Activated T-helper 9 cell treated with anti-CD3 and anti-CD28 coated beads, Interleukin-2, amount 50 U/mL, for 16 hours (primary cell): ENCODE data around the gene MAP2K6.

ENCODE experiments used
- DNase-seq: peaks from one replicate; pipeline ENCODE4 v3.0.0-alpha.2; 2020; ENCODE audit warnings: low read depth

MAP2K6 gene

GRCh38 chr17:69578385-69578936, 164.0 kb downstream of the MAP2K6 start:
- no peak for DNase-seq

GRCh38 chr17:69579961-69580677, 165.6 kb downstream of the MAP2K6 start:
- DNase-seq = no peak

- no peak for DNase-seq
Observed at GRCh38 chr17:69581061-69581961, 166.8 kb downstream of the MAP2K6 start.

- DNase-seq = no peak
Observed at GRCh38 chr17:69588316-69588715, 173.8 kb downstream of the MAP2K6 start.

- no peak for DNase-seq
Observed at GRCh38 chr17:69588827-69589239, 174.3 kb downstream of the MAP2K6 start.

GRCh38 chr17:69590671-69591070, 176.2 kb downstream of the MAP2K6 start:
- DNase-seq = no peak

GRCh38 chr17:69592692-69593350, 178.3 kb downstream of the MAP2K6 start:
- no peak for DNase-seq

GRCh38 chr17:69593351-69593715, 178.8 kb downstream of the MAP2K6 start:
- no peak for DNase-seq

GRCh38 chr17:69593716-69594115, 179.2 kb downstream of the MAP2K6 start:
- DNase-seq = no peak

- DNase-seq = no peak
Observed at GRCh38 chr17:69594641-69595040, 180.1 kb downstream of the MAP2K6 start.

- DNase-seq = no peak
Observed at GRCh38 chr17:69596141-69596540, 181.6 kb downstream of the MAP2K6 start.

GRCh38 chr17:69597898-69598692, 183.6 kb downstream of the MAP2K6 start:
- DNase-seq = no peak

GRCh38 chr17:69602972-69603371, 188.5 kb downstream of the MAP2K6 start:
- DNase-seq = no peak
